Kidney epithelial cell (primary cell): Measurements from ENCODE around the gene MAP4K4. TPM values are rescaled to one million over a fixed set of nuclear protein-coding genes. Genes with fewer than 3 reads are reported as not detected.

Source experiments
- DNase-seq: peaks from one replicate; pipeline ENCODE4 v3.0.0-alpha.2; 2010; ENCODE audit warnings: low read depth
- H3K27me3 ChIP-seq: 2 replicates; pipeline ENCODE4 v1.6.0; 2011; ENCODE audit warnings: low read length; ENCODE audit not compliant: control insufficient read depth, insufficient read depth
- H3K36me3 ChIP-seq: 2 replicates; pipeline ENCODE4 v1.5.1; 2011; ENCODE audit warnings: low read length; ENCODE audit not compliant: control insufficient read depth, insufficient read depth
- H3K4me3 ChIP-seq: 2 replicates; pipeline ENCODE4 v1.5.1; 2011; ENCODE audit warnings: low read depth, mild to moderate bottlenecking, control low read depth, low read length
- CTCF ChIP-seq: IDR thresholded peaks from 2 replicates; pipeline ENCODE4 v1.5.1; 2011; ENCODE audit warnings: mild to moderate bottlenecking, moderate library complexity, low read length, control low read depth, inconsistent platforms; ENCODE audit not compliant: insufficient read depth, poor library complexity, severe bottlenecking
- total RNA-seq: library from RNA; depleted of rRNA; stranded (reverse); fragments of >200 nt; gene quantifications from 2 replicates; pipeline ENCODE4 v1.2.3, GENCODE V29; 2015

The MAP4K4 gene
- total RNA-seq, 1 donor from 2014 or later: 134 TPM

DNA sequence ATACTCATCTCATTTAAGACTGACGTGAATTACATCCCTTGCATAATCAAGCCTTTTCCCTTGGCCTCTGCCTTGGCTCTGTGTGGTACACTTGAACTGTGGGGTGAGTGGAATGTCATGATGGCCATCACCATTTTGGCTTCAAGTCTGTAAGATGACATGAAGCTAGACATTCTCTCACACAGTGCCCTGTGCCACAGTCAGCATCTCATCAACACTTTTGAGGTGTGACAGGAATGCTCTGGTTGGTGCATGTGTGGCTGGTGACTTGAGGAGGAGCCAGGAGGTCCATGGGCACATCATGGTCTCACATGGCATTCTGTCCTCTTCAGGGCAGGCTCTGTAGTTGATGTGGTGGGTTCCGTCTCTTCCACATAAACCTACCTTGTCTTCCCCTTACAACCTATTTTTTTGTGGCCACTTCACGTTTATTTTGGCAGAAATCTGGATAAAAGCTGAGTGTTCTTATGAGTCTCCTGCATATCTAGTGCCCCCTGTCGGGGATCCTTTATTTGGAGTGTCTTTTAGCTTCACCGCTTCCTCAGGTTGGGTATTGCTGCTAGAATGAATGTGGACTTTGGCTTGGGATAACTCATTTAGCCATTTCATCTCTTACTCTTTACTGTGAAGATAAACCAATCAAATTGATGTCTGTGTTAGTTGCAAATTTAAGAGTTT is 28.1 kb downstream of the MAP4K4 start:
- TF ChIP-seq CTCF: no peak
- Histone ChIP-seq H3K4me3 (no peak overlapping the region), H3K36me3 (no peaks in the 10 kb centered on the region), H3K27me3 (no peaks in the 10 kb centered on the region)
- no peak for DNase-seq

DNA sequence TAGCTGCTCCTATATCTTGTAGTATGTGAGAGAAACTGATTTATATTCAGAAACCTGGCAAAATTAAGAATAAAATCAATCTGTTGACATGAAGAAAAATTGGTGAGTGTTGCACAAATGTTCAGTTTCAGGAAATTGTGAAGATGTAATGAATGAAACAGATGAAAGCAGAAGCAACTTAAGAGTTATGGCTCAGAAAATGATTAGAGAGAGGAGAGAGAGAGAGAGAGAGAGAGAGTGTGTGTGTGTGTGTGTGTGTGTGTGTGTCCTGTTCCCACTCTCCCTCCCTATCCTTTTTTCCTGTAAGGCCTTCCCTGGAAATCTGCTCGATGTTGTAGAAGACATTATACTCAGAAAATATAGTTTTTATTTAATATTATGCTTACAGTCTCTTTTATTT is 31.4 kb downstream of the MAP4K4 start:
- TF ChIP-seq CTCF: no peak
- H3K27me3 ChIP-seq: no peaks in the 10 kb centered on the region
- H3K4me3 ChIP-seq: no peak overlapping the region
- DNase-seq: no peak
- no peaks in the 10 kb centered on the region for H3K36me3 ChIP-seq

- DNase-seq: no peak
- no peaks in the 10 kb centered on the region for H3K36me3 ChIP-seq
- H3K4me3 ChIP-seq: no peak overlapping the region
- no peak for TF ChIP-seq CTCF
- H3K27me3 ChIP-seq: no peaks in the 10 kb centered on the region
Observed at GRCh38 chr2:101729521-101730190, 32.1 kb downstream of the MAP4K4 start.

- H3K36me3 ChIP-seq: no peaks in the 10 kb centered on the region
- H3K27me3 ChIP-seq: no peaks in the 10 kb centered on the region
- H3K4me3 ChIP-seq: no peak overlapping the region
- DNase-seq: no peak
- no peak for TF ChIP-seq CTCF
Observed at GRCh38 chr2:101731221-101732054, 33.9 kb downstream of the MAP4K4 start.

GRCh38 chr2:101732199-101732598 is 34.7 kb downstream of the MAP4K4 start:
- H3K4me3 ChIP-seq: no peak overlapping the region
- H3K36me3 ChIP-seq: no peaks in the 10 kb centered on the region
- H3K27me3 ChIP-seq: no peaks in the 10 kb centered on the region
- DNase-seq: no peak
- TF ChIP-seq CTCF: no peak
